ENCODE results near the gene PRF1.

The PRF1 gene

GRCh38 chr10:70564901-70565351 is 37.6 kb downstream of the PRF1 start:
- peak overlapping the region in 1 of 2 experiments; percentile 27 for H3K4me3 ChIP-seq (ENCODE audit: low read depth in 1 of 2, low read length in 1 of 2)
- H3K27me3 ChIP-seq, result no peaks in the 10 kb centered on the region
- no peaks in the 10 kb centered on the region for H3K36me3 ChIP-seq
- TF ChIP-seq CTCF (IDR thresholded peaks at IDR 0.05), result no peak
- no peaks in the 10 kb centered on the region for H3K9me3 ChIP-seq
- H3K4me1 ChIP-seq (ENCODE audit: control insufficient read depth in 1 of 2, insufficient read depth in 1 of 2, low read depth in 1 of 2, low read length in 1 of 2), result peaks cover 19 to 27% of the 10 kb centered on the region in 2 experiments
- peak overlapping the region; percentile 70 for H3K27ac ChIP-seq

GRCh38 chr10:70564113-70564725 is 38.3 kb downstream of the PRF1 start:
- H3K27me3 ChIP-seq, result no peaks in the 10 kb centered on the region
- no peak for TF ChIP-seq CTCF (IDR thresholded peaks at IDR 0.05)
- peaks cover 19 to 32% of the 10 kb centered on the region in 2 experiments for H3K4me1 ChIP-seq (ENCODE audit: control insufficient read depth in 1 of 2, insufficient read depth in 1 of 2, low read depth in 1 of 2, low read length in 1 of 2)
- H3K36me3 ChIP-seq, result no peaks in the 10 kb centered on the region
- no peak overlapping the region for H3K4me3 ChIP-seq (ENCODE audit: low read depth in 1 of 2, low read length in 1 of 2)
- no peak overlapping the region for H3K27ac ChIP-seq
- H3K9me3 ChIP-seq, result no peaks in the 10 kb centered on the region

GRCh38 chr10:70563230-70563629 is 39.3 kb downstream of the PRF1 start:
- Histone ChIP-seq H3K9me3 (no peaks in the 10 kb centered on the region), H3K27me3 (no peaks in the 10 kb centered on the region), H3K36me3 (no peaks in the 10 kb centered on the region), H3K27ac (no peak overlapping the region), H3K4me3 (ENCODE audit: low read depth in 1 of 2, low read length in 1 of 2) (no peak overlapping the region), H3K4me1 (ENCODE audit: control insufficient read depth in 1 of 2, insufficient read depth in 1 of 2, low read depth in 1 of 2, low read length in 1 of 2) (peaks cover 19 to 38% of the 10 kb centered on the region in 2 experiments)
- TF ChIP-seq CTCF (IDR thresholded peaks at IDR 0.05), result no peak

GRCh38 chr10:70562036-70562755 is 40.3 kb downstream of the PRF1 start:
- peaks cover 19 to 38% of the 10 kb centered on the region in 2 experiments for H3K4me1 ChIP-seq (ENCODE audit: control insufficient read depth in 1 of 2, insufficient read depth in 1 of 2, low read depth in 1 of 2, low read length in 1 of 2)
- H3K4me3 ChIP-seq (ENCODE audit: low read depth in 1 of 2, low read length in 1 of 2), result no peak overlapping the region
- no peak for TF ChIP-seq CTCF (IDR thresholded peaks at IDR 0.05)

GRCh38 chr10:70561558-70561957 is 41.0 kb downstream of the PRF1 start:
- no peak for TF ChIP-seq CTCF (IDR thresholded peaks at IDR 0.05)
- Histone ChIP-seq H3K27me3 (no peaks in the 10 kb centered on the region), H3K9me3 (no peaks in the 10 kb centered on the region), H3K4me3 (ENCODE audit: low read depth in 1 of 2, low read length in 1 of 2) (no peak overlapping the region), H3K27ac (no peak overlapping the region), H3K36me3 (no peaks in the 10 kb centered on the region), H3K4me1 (ENCODE audit: control insufficient read depth in 1 of 2, insufficient read depth in 1 of 2, low read depth in 1 of 2, low read length in 1 of 2) (peaks cover 19 to 32% of the 10 kb centered on the region in 2 experiments)

More at GRCh38 chr10:70562036-70562755, 40.3 kb downstream of the PRF1 start:
- Histone ChIP-seq H3K36me3 (no peaks in the 10 kb centered on the region), H3K9me3 (no peaks in the 10 kb centered on the region), H3K27ac (no peak overlapping the region), H3K27me3 (no peaks in the 10 kb centered on the region)

All from neutrophil (primary cell).